Tibial nerve (tissue), 4 donors: ENCODE results near the gene GNGT2. TPM values are rescaled to one million over a fixed set of nuclear protein-coding genes. Genes with fewer than 3 reads are reported as not detected.

Source experiments
- DNase-seq, 2 donors: peaks; one replicate each; pipeline ENCODE4 v3.0.0-alpha.2; 2019; ENCODE audit warnings: low spot score in 2 of 2
- H3K27ac ChIP-seq, 4 donors: fragments of 200-600 bp; sonication (generic) in 3 of 4; one replicate each; pipeline ENCODE4 v1.5.1; 2017 to 2019; ENCODE audit warnings: mild to moderate bottlenecking in 1 of 4
- H3K27me3 ChIP-seq, 2 donors: fragments of 200-600 bp; sonication (generic) in 1 of 2; one replicate each; pipeline versions ENCODE4 v1.5.1 to v1.6.0; 2017 to 2019
- H3K36me3 ChIP-seq, 3 donors: fragments of 200-600 bp; sonication (generic); one replicate each; pipeline ENCODE4 v1.5.1; 2018 to 2019
- H3K4me1 ChIP-seq, 4 donors: fragments of 200-600 bp; sonication (generic) in 3 of 4; one replicate each; pipeline ENCODE4 v1.5.1; 2017 to 2019
- H3K4me3 ChIP-seq, 4 donors: fragments of 200-600 bp; sonication (generic) in 3 of 4; one replicate each; pipeline ENCODE4 v1.5.1; 2017 to 2019; ENCODE audit warnings: mild to moderate bottlenecking in 1 of 4, moderate library complexity in 1 of 4
- H3K9me3 ChIP-seq, 4 donors: fragments of 200-600 bp; sonication (generic) in 3 of 4; one replicate each; pipeline ENCODE4 v1.5.1; 2017 to 2019
- EP300 ChIP-seq, 2 donors: sonication (generic); formaldehyde crosslinking; IDR thresholded peaks; one replicate each; pipeline ENCODE4 v1.6.1; 2017; ENCODE audit warnings: antibody characterized with exemption in 2 of 2, mild to moderate bottlenecking in 1 of 2
- POLR2A ChIP-seq, 2 donors: fragments of 450-650 bp; IDR thresholded peaks; one replicate each; pipeline ENCODE4 v1.6.1; 2017; ENCODE audit warnings: antibody characterized with exemption in 2 of 2, mild to moderate bottlenecking in 2 of 2, moderate library complexity in 2 of 2
- WGBS, 2 donors: methylation state at CpG; one replicate each; pipeline ENCODE4 v1.1.5; 2018; 5-methylcytosine and 5-hydroxymethylcytosine counted together
- total RNA-seq, 4 donors: library from RNA; depleted of rRNA; stranded (reverse); fragments of >200 nt; gene quantifications; one replicate each; pipeline ENCODE4 v1.1.0, GENCODE V29; 2016
- TF ChIP-seq, protein P1 (sequence below), 5 experiments: fragments of 200-600 bp in 3 of 5; fragments of 450-650 bp in 2 of 5; sonication (generic) in 3 of 5; IDR thresholded peaks; one replicate each; pipeline ENCODE4 v1.5.1; 2016 to 2019; ENCODE audit warnings: antibody characterized with exemption in 5 of 5, mild to moderate bottlenecking in 3 of 5, moderate library complexity in 2 of 5

Gene GNGT2
- total RNA-seq, 4 donors from 2014 or later, result 1.2 TPM; not detected in 3

DNA sequence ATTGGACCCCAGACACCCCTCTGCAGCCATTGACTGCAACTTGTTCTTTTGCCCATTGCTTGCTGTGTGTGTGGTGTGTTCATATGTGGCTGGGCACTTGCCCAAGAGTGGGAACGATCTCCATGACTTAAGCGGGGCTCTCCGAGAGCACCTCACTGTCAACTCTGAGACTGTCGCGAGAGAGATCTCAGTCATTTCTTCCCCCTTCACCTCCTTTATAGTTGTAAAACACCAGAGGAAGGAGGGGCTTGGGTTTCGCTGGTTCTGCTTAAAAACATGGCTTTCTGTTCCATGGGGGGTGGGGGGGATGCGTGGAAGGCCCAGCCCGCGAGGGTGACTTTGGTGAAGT lies 12.8 kb upstream of the GNGT2 start:
- Histone ChIP-seq H3K36me3 (no peaks in the 10 kb centered on the region), H3K4me1 (peaks cover 0 to 28% (median 19%) of the 10 kb centered on the region in 4 donors), H3K27ac (no peak overlapping the region), H3K27me3 (peaks cover 0 to 90% of the 10 kb centered on the region in 2 donors), H3K4me3 (no peak overlapping the region), H3K9me3 (no peaks in the 10 kb centered on the region)
- no peak for DNase-seq
- 9 to 17% methylated on average over 9 of the region's 9 CpGs for WGBS, 2 donors
- TF ChIP-seq EP300 (IDR thresholded peaks at IDR 0.05), result no peak
- no peak for TF ChIP-seq POLR2A (IDR thresholded peaks at IDR 0.05)
- TF ChIP-seq, protein P1, sequence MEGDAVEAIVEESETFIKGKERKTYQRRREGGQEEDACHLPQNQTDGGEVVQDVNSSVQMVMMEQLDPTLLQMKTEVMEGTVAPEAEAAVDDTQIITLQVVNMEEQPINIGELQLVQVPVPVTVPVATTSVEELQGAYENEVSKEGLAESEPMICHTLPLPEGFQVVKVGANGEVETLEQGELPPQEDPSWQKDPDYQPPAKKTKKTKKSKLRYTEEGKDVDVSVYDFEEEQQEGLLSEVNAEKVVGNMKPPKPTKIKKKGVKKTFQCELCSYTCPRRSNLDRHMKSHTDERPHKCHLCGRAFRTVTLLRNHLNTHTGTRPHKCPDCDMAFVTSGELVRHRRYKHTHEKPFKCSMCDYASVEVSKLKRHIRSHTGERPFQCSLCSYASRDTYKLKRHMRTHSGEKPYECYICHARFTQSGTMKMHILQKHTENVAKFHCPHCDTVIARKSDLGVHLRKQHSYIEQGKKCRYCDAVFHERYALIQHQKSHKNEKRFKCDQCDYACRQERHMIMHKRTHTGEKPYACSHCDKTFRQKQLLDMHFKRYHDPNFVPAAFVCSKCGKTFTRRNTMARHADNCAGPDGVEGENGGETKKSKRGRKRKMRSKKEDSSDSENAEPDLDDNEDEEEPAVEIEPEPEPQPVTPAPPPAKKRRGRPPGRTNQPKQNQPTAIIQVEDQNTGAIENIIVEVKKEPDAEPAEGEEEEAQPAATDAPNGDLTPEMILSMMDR (IDR thresholded peaks at IDR 0.05), result no peak

- peak overlapping the region in 1 of 4 donors; percentile 59 for H3K27ac ChIP-seq
- WGBS, 2 donors, result 65 to 76% methylated on average over 9 to 15 of the region's 15 CpGs
- no peak overlapping the region for H3K4me3 ChIP-seq
- no peak for DNase-seq
- H3K27me3 ChIP-seq, result peaks cover 0 to 65% of the 10 kb centered on the region in 2 donors
- TF ChIP-seq, protein P1 (IDR thresholded peaks at IDR 0.05), result no peak
- TF ChIP-seq EP300 (IDR thresholded peaks at IDR 0.05) (no peak), POLR2A (IDR thresholded peaks at IDR 0.05) (no peak)
- H3K4me1 ChIP-seq, result peaks cover 0 to 47% (median 29%) of the 10 kb centered on the region in 4 donors
- H3K9me3 ChIP-seq, result no peaks in the 10 kb centered on the region
- H3K36me3 ChIP-seq, result no peaks in the 10 kb centered on the region
Measured at GRCh38 chr17:49219987-49220386, 9.6 kb upstream of the GNGT2 start.

- TF ChIP-seq POLR2A (IDR thresholded peaks at IDR 0.05), result no peak
- TF ChIP-seq, protein P1 (IDR thresholded peaks at IDR 0.05), result peak in 1 of 5 experiments; percentile 7
- H3K4me3 ChIP-seq, result no peak overlapping the region
- 43 to 45% methylated on average over 34 to 37 of the region's 37 CpGs for WGBS, 2 donors
- peaks cover 0 to 58% of the 10 kb centered on the region in 2 donors for H3K27me3 ChIP-seq
- no peaks in the 10 kb centered on the region for H3K36me3 ChIP-seq
- H3K4me1 ChIP-seq, result peaks cover 0 to 41% (median 22%) of the 10 kb centered on the region in 4 donors
- no peaks in the 10 kb centered on the region for H3K9me3 ChIP-seq
- no peak for DNase-seq
- peak overlapping the region in 1 of 4 donors; percentile 59 for H3K27ac ChIP-seq
Measured at GRCh38 chr17:49218941-49219913, 8.9 kb upstream of the GNGT2 start.

DNA sequence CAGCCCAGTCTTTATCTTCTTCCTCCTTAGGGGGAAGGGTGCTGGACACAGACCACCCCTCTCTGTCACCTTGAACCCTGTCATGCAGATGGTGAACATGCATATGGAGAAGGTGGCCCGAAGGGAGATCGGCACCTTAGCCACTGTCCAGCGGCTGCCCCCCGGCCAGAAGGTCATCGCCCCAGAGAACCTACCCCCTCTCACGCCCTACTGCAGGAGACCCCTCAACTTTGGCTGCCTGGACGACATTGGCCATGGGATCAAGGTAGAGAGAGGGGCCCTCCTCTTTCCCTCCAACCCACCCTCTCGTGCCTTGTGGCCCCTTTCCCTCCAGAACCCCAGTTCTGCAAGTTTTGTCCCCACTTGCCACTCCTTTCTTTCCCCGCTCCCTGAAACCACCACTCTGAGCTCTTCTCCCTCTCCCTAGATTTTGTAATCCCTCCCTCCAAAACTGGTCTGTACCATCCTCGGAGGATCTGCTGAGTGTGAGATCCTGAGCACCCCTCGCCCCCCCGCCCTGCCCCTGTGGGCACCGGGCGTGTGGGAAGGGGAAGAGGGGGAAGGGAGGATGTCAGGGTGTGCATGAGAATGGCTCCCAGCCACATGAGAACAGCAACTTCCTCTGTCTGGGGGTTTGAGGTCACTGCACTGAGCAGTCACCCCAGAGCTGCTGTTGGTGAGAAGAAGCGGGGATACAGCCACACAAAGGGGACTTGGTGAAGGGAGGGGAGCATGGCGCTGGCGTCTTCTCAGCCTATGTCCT lies 7.5 kb upstream of the GNGT2 start:
- TF ChIP-seq, protein P1 (IDR thresholded peaks at IDR 0.05), result no peak
- peak in 1 of 2 donors; percentile 87 for TF ChIP-seq EP300 (IDR thresholded peaks at IDR 0.05)
- TF ChIP-seq POLR2A (IDR thresholded peaks at IDR 0.05), result no peak
- H3K36me3 ChIP-seq, result no peaks in the 10 kb centered on the region
- H3K4me1 ChIP-seq, result peaks cover 0 to 33% (median 16%) of the 10 kb centered on the region in 4 donors
- no peak overlapping the region for H3K4me3 ChIP-seq
- H3K27ac ChIP-seq, result peak overlapping the region in 2 of 4 donors; percentile 29 to 59
- peak in 1 of 2 donors; percentile 68 for DNase-seq
- WGBS, 2 donors, result 55 to 61% methylated on average over 17 of the region's 17 CpGs
- H3K27me3 ChIP-seq, result peaks cover 0 to 44% of the 10 kb centered on the region in 2 donors
- H3K9me3 ChIP-seq, result no peaks in the 10 kb centered on the region
